T-helper 2 cell (primary cell): ENCODE results near the gene FLACC1.
A peak's percentile ranks its signal among the peaks of the same experiment; 100 is the strongest.
"Not testable (repeated sequence)": the region's sequence is repeated elsewhere in the genome, so short reads cannot be mapped to it uniquely, and the experiment has no call there.

Experiments
- DNase-seq, 5 experiments: peaks; one replicate each; pipeline versions ENCODE4 v3.0.0 to v3.0.0-alpha.2; 2012 to 2022

Gene FLACC1

DNA sequence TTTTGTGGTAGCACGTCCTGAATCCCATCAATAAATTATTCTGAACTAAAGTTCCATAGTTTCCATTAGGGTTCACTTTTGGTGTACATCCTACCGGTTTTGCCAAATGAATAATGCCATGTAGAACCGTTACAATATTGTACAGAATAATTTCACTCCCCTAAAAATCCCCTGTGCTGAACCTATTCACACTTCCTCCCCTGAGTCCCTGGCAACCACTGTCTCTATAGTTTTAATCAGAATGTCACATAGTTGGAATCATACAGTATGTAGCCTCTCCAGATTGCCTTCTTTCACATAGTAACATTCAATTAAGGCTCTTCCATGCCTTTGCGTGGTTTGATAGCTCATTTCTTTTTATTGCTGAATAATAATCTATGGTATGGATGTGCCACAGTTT lies 106.4 kb downstream of the FLACC1 start:
- no peak for DNase-seq

DNA sequence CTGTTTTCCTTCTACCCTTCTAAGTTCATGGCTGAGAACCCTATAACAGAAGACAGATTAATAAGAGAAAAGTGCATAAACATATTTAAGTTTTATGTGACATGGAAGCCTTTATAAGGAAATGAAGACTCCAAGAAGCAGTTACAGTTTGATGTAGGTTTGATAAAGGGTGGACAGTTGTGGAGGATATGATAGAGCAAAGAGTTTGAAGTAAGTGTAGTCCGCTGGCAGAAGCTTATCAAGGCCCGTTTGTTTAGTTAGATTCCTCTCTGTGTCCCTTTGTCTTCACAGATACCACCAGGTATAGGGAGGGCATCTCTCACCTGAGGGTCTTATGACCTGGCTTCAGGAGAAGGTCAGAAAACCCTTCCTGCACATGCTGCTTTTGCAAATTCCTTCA lies 107.3 kb downstream of the FLACC1 start:
- DNase-seq = no peak

DNA sequence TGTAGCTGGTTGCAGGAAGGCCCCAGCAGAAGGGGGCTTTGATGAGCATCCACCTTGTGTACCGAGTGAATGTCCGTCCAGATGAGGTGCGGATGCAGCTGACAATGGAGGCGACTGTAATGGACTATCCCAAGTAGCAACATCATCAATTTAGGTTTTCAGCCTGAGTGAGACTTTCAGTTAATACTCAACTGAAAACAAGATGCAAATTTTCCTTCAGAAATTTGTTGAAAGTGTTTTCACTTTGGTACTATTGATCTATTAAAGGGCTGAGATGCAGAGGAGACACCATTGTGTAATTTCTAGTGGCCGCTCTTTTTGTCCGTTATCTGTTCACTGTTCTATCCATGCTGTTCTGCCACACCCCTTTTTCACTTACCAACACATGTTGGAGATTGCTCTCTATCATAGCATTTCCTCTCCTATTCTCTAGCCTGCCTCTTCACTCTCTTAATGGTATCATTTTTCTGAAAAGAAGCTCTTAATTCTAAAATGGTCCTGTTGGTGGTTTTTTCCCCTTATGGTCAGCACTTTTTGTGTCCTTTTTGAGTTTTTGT lies 108.8 kb downstream of the FLACC1 start:
- no peak for DNase-seq

DNA sequence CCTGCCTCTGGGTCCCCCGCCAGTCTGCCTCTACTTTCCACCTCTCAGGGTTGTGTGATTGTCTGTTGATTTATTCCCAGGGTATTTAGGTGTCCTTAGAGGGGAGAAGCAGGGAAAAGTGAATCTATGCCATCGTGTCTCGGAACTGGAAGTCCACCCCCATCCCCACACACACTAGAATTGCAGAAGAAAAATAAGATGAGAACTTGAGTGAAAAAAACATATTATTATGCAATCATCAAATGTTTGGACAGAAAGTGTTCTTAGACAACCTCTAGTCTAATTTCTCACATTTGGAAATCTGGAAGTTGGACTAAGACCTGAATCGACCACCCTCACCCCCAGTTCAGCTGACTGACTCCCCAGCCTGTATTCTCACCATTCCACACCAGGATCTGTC lies 110.9 kb downstream of the FLACC1 start:
- no peak for DNase-seq

DNA sequence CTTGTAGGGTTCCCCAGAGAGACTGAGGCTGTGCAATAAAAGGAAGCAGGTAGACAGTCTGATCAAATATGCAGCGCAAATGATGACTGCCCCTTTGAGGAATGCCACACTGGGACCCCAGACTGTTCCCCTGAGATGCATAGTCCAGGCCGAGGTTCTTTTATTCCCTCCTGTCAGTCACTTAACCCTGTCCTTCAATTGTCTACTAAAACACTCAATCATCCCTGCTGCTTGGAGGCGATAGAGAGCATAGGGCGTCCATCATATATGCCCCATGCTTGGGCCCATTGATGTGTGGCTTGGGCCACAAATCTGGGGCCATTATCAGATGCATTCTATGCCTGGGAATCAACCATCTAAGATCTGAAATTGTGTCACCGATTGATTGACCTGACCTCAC lies 112.3 kb downstream of the FLACC1 start:
- DNase-seq = no peak

DNA sequence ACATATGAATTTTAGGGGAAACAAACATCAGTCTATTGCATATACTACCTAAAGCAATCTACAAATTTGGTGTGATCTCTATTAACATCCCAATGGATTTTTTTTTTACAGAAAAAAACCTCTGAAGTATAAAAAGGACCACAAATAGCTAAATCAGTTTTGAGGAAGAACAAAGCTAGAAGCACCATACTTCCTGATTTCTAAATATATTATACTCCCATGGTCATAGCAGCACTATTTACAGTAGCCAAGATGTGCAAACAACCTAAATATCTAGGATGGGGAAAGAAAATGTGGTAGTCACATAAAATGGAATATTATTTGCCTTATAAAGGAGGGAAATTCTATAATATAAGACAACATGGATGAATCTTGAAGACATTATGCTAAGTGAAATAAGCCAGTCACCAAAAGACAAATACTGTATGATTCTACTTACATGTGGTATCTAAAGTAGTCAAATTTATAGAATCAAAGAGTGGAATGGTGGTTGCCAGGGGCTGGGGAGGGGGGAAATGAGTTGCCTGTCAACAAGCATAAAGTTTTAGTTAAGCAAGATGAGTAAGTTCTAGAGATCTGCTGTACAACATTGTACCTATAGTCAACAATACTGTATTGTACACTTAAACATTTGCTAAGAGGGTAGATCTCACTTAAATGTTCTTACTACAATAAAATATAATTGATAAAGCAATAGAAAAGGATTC lies 114.4 kb downstream of the FLACC1 start:
- DNase-seq = peak in 1 of 5 experiments; percentile 49

DNA sequence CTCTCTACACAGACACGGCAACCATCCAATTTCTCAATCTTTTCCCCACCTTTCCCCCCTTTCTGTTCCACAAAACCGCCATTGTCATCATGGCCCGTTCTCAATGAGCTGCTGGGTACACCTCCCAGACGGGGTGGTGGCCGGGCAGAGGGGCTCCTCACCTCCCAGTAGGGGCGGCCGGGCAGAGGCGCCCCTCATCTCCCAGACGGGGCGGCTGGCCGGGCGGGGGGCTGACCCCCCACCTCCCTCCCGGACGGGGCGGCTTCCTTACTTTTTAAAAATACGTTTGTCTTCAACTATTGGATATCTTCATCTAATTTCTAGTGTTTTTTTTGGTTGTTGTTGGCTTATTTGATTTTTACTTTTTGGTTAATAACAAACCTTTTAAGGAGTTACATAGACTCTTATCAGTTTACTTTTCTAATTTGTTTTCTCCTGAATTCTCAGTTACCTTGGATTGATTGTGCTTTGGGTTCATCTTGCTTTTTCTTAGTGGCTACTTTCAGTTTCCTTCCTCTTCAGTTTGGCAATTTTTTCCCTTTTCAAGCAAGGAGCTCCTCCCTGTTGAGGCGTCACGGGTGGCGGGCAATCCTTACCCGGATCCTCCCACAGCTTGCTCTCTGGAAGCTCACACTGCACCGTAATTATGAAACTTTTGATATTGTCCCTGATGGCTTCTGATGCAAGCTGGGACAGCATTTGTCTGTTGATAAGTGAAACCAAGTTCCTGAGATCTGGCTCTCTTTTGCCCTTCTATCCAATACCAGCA lies 117.8 kb downstream of the FLACC1 start:
- not testable (repeated sequence) for DNase-seq
